Spleen (tissue), 11 donors: ENCODE results near the gene PRKCH. TPM values are rescaled to one million over a fixed set of nuclear protein-coding genes. Genes with fewer than 3 reads are reported as not detected.
A peak's percentile ranks its signal among the peaks of the same experiment; 100 is the strongest.
"Not testable (repeated sequence)": the region's sequence is repeated elsewhere in the genome, so short reads cannot be mapped to it uniquely, and the experiment has no call there.

ENCODE experiments used
- DNase-seq: peaks from one replicate; pipeline ENCODE4 v3.0.0-alpha.2; 2020
- H3K27ac ChIP-seq, 8 donors: fragments of 200-600 bp; sonication (generic) in 7 of 8; 1 replicate in 4 of 8; 2 replicates in 4 of 8; pipeline versions ENCODE4 v1.5.0 to v1.8.0; 2016 to 2021; ENCODE audit warnings: inconsistent platforms in 4 of 8, mild to moderate bottlenecking in 4 of 8, moderate library complexity in 1 of 8
- H3K27me3 ChIP-seq, 7 donors: fragments of 200-600 bp; sonication (generic) in 6 of 7; replicated peaks in 1 of 7; 1 replicate in 4 of 7; 2 replicates in 3 of 7; pipeline versions ENCODE4 v1.5.0 to v1.8.0; 2016 to 2021; ENCODE audit warnings: inconsistent platforms in 3 of 7, mild to moderate bottlenecking in 1 of 7
- H3K36me3 ChIP-seq, 6 donors: fragments of 200-600 bp; sonication (generic) in 5 of 6; 1 replicate in 4 of 6; 2 replicates in 2 of 6; pipeline versions ENCODE4 v1.5.0 to v1.8.0; 2016 to 2021; ENCODE audit warnings: inconsistent platforms in 2 of 6
- H3K4me1 ChIP-seq, 6 donors: fragments of 200-600 bp; sonication (generic) in 5 of 6; 1 replicate in 3 of 6; 2 replicates in 3 of 6; pipeline versions ENCODE4 v1.5.0 to v1.8.0; 2016 to 2021; ENCODE audit warnings: inconsistent platforms in 3 of 6
- H3K4me3 ChIP-seq, 8 donors: fragments of 200-600 bp; sonication (generic) in 7 of 8; 1 replicate in 4 of 8; 2 replicates in 4 of 8; pipeline versions ENCODE4 v1.5.0 to v1.8.0; 2016 to 2021; ENCODE audit warnings: inconsistent platforms in 4 of 8, mild to moderate bottlenecking in 4 of 8, moderate library complexity in 2 of 8
- H3K9me3 ChIP-seq, 8 donors: fragments of 200-600 bp; sonication (generic) in 7 of 8; 1 replicate in 4 of 8; 2 replicates in 4 of 8; pipeline versions ENCODE4 v1.5.0 to v1.8.0; 2016 to 2021; ENCODE audit warnings: inconsistent platforms in 4 of 8
- POLR2A ChIP-seq, 3 donors: fragments of 450-650 bp; IDR thresholded peaks; one replicate each; pipeline ENCODE4 v1.5.1; 2017; ENCODE audit warnings: antibody characterized with exemption in 3 of 3, mild to moderate bottlenecking in 1 of 3
- POLR2AphosphoS5 ChIP-seq, 3 donors: sonication (generic); formaldehyde crosslinking; IDR thresholded peaks; one replicate each; pipeline ENCODE4 v1.5.1; 2017; ENCODE audit warnings: antibody characterized with exemption in 3 of 3
- WGBS, 5 donors: extraction: QIAGEN DNeasy Blood & Tissue Kit in 3 of 5; methylation state at CpG; one replicate each; pipeline versions ENCODE4 v1.1.5 to v1.1.7; 2013 to 2018; 5-methylcytosine and 5-hydroxymethylcytosine counted together
- intact Hi-C: fragments of 100-400 bp; cut with DNase I; formaldehyde crosslinking; loops from one replicate; pipeline ENCODE4 v1.15.0; 2023; ENCODE audit warnings: low total_unique reads
- polyA plus RNA-seq, 3 donors: library from polyadenylated mRNA; stranded (reverse); fragments of 200-250 nt; gene quantifications; one replicate each; pipeline ENCODE4 v1.2.1, GENCODE V29; 2013
- total RNA-seq, 7 donors: library from RNA; depleted of rRNA in 3 of 7; stranded (reverse); fragments of >200 nt in 3 of 7; fragmentation: NEBNext Ultra II Directional in 4 of 7; extraction: Animal tissue kit (Norgen Biotek cat#: 25700) in 4 of 7; gene quantifications; one replicate each; pipeline versions ENCODE4 v1.1.0 to v1.2.1, GENCODE V29; 2016 to 2021
- TF ChIP-seq, protein P1 (sequence below), 11 experiments: fragments of 200-600 bp in 7 of 11; fragments of 450-650 bp in 4 of 11; sonication (generic) in 4 of 11; IDR thresholded peaks in 8 of 11; conservative IDR thresholded peaks in 3 of 11; 1 replicate in 7 of 11; 2 replicates in 4 of 11; pipeline versions ENCODE4 v1.4.0 to v1.8.0; 2016 to 2021; ENCODE audit warnings: antibody characterized with exemption in 11 of 11, inconsistent platforms in 4 of 11, mild to moderate bottlenecking in 1 of 11
- donor health status: healthy with polysubstance abuse.
- donor health status: DM: no; HTN: no; CAD: no; lungs with moderate emphysema.
- donor health status: DM: no; HTN: no; CAD: no.
- donor health status: Bipolar disorder and iron deficiency.
- donor health status: healthy.
- donor health status: DM: no; HTN: no; CAD: no.
- donor health status: DM: yes; HTN: yes; CAD: no.

PRKCH gene
- total and polyA plus RNA-seq, 10 donors: 10.0 to 184 (median 105) TPM

DNA sequence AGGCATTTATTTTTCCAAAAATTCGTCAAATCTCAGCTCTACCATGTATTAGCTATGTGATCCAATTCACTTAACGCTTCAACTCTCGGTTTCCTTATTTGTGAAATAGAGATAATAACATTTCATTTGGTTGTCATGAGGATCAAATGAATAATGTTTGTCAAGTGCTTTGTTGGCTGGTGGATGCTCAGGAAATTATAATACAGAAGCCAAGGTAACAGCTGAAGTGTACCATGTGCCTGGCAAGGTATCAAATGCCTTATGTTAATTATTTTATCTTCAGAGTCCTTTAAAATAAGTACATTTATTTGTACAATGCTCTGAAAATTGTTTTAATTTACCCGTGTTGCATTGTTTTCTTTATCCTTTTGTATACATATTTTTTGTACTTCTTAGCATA is 6.1 kb upstream of the PRKCH start:
- Histone ChIP-seq H3K36me3 (no peaks in the 10 kb centered on the region), H3K9me3 (peaks cover 0 to 22% (median 18%) of the 10 kb centered on the region in 8 donors), H3K27ac (no peak overlapping the region), H3K27me3 (peaks cover 0 to 2% (median 0%) of the 10 kb centered on the region in 7 donors), H3K4me3 (no peak overlapping the region), H3K4me1 (peaks cover 0 to 3% (median 0%) of the 10 kb centered on the region in 6 donors)
- TF ChIP-seq, protein P1, sequence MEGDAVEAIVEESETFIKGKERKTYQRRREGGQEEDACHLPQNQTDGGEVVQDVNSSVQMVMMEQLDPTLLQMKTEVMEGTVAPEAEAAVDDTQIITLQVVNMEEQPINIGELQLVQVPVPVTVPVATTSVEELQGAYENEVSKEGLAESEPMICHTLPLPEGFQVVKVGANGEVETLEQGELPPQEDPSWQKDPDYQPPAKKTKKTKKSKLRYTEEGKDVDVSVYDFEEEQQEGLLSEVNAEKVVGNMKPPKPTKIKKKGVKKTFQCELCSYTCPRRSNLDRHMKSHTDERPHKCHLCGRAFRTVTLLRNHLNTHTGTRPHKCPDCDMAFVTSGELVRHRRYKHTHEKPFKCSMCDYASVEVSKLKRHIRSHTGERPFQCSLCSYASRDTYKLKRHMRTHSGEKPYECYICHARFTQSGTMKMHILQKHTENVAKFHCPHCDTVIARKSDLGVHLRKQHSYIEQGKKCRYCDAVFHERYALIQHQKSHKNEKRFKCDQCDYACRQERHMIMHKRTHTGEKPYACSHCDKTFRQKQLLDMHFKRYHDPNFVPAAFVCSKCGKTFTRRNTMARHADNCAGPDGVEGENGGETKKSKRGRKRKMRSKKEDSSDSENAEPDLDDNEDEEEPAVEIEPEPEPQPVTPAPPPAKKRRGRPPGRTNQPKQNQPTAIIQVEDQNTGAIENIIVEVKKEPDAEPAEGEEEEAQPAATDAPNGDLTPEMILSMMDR (IDR thresholded peaks at IDR 0.05 in 8 of 11, conservative IDR thresholded peaks at IDR 0.05 in 3 of 11): no peak
- TF ChIP-seq POLR2A (IDR thresholded peaks at IDR 0.05): no peak
- TF ChIP-seq POLR2AphosphoS5 (IDR thresholded peaks at IDR 0.05): no peak
- no peak for DNase-seq
- WGBS, 5 donors: 64 to 87% (median 74%) methylated on average over 4 of the region's 4 CpGs
- intact Hi-C loops: no loop called here

DNA sequence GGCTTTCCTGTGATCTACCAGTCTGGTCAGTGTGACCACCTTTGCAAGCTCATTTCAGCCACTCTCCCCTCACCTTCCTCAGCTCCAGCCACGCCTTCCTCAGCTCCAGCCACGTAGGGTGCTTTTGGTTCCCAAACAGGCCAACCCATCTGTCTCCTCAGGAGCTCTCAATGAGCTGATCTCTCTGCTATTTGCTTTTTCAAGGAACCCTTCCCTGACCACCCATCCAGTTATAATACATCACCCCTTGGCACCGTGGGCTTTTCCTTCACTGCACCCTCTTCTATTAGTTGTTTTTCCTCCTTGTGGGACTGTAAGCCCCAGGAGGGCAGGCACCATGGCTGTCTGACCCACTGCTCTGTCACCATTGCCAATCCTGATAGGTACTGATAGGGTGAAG is 2.3 kb upstream of the PRKCH start:
- Histone ChIP-seq H3K27ac (no peak overlapping the region), H3K9me3 (peaks cover 0 to 1% (median 0%) of the 10 kb centered on the region in 8 donors), H3K4me1 (peaks cover 0 to 38% (median 16%) of the 10 kb centered on the region in 6 donors), H3K36me3 (no peaks in the 10 kb centered on the region), H3K27me3 (peaks cover 0 to 29% (median 0%) of the 10 kb centered on the region in 7 donors), H3K4me3 (no peak overlapping the region)
- intact Hi-C loops: no loop called here
- DNase-seq: no peak
- WGBS, 5 donors: 88 to 97% (median 92%) methylated on average over 3 of the region's 3 CpGs
- TF ChIP-seq POLR2A (IDR thresholded peaks at IDR 0.05) (no peak), POLR2AphosphoS5 (IDR thresholded peaks at IDR 0.05) (no peak)
- TF ChIP-seq, protein P1 (IDR thresholded peaks at IDR 0.05 in 8 of 11, conservative IDR thresholded peaks at IDR 0.05 in 3 of 11): no peak

DNA sequence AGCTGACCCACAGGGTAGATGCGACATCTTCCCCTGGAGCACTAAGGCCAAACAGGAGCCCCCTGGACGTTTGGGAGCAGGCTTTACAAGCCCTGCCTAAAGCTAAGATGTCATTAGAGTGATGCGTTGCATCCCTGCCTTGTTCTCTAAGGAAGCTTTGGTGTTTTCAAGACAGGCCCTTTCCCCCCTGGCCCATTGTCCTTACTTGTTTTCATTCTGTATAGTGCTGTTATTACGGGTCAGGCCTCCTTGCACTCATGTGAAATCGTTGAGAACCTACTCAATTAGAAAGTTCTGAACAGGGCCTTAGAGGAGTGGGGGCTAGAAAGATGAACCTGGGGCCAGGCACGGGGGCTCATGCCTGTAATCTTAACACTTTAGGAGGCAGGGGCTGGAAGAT is 1.7 kb upstream of the PRKCH start:
- H3K4me1 ChIP-seq: peaks cover 0 to 44% (median 16%) of the 10 kb centered on the region in 6 donors
- 67 to 91% (median 84%) methylated on average over 6 of the region's 6 CpGs for WGBS, 5 donors
- no peaks in the 10 kb centered on the region for H3K9me3 ChIP-seq
- H3K27ac ChIP-seq: peak overlapping the region in 1 of 8 donors; percentile 92
- intact Hi-C loops: no loop called here
- no peak for DNase-seq
- H3K4me3 ChIP-seq: no peak overlapping the region
- peaks cover 0 to 29% (median 0%) of the 10 kb centered on the region in 7 donors for H3K27me3 ChIP-seq
- TF ChIP-seq POLR2A (IDR thresholded peaks at IDR 0.05) (no peak), POLR2AphosphoS5 (IDR thresholded peaks at IDR 0.05) (no peak)
- H3K36me3 ChIP-seq: no peaks in the 10 kb centered on the region

DNA sequence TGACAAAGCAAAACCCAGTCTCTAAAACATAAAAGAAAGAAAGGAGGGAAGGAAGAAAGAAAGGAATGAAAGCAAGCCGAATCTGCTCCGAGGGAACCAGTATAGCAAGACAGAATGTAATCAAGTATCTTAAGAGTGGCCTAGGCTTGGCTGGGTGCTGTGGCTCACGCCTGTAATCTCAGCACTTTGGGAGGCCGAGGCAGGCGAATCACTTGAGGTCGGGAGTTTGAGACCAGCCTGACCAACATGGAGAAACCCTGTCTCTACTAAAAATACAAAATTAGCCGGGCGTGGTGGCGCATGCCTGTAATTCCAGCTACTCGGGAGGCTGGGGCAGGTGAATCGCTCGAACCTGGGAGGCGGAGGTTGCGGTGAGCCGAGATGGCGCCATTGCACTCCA is 1.2 kb upstream of the PRKCH start:
- H3K9me3 ChIP-seq, H3K36me3 ChIP-seq, intact Hi-C loops, DNase-seq, H3K4me3 ChIP-seq: not testable (repeated sequence)
- Histone ChIP-seq H3K4me1 (peaks cover 0 to 48% (median 18%) of the 10 kb centered on the region in 6 donors), H3K27ac (peak overlapping the region in 1 of 8 donors; percentile 92), H3K27me3 (peaks cover 0 to 29% (median 0%) of the 10 kb centered on the region in 7 donors)
- WGBS, 5 donors: 88 to 92% (median 90%) methylated on average over 15 to 16 of the region's 16 CpGs

DNA sequence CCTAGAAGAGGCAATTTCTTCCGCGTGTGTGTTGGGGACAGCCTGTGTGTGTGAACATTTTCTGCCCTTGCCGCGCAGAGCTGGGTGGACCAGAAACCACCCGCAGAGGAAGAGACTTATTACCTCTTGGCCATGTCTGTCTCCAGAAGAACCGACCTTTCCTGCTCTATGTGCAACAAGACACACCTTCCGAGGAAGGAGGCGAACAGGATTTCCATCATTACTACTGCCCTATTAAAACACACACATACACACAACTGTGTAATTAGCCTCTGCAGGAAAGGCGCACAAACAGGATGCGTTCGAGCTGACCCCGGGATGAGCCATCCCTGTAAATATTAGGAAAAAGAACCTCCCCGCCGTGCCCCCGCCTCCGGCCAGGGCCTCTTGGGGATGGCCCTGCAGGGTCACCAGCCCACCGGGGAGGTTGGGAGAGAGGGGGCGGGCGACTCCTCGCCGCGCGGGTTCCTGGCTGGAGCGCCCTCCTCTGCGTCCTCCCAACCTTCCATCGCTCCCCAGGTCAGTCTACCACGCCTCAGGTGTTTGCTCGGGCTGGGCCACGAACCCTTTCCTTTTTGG is 484 bp upstream of the PRKCH start:
- H3K36me3 ChIP-seq: no peaks in the 10 kb centered on the region
- peaks cover 0 to 4% (median 0%) of the 10 kb centered on the region in 8 donors for H3K9me3 ChIP-seq
- H3K4me1 ChIP-seq: peaks cover 0 to 51% (median 19%) of the 10 kb centered on the region in 6 donors
- TF ChIP-seq POLR2AphosphoS5 (IDR thresholded peaks at IDR 0.05): no peak
- TF ChIP-seq POLR2A (IDR thresholded peaks at IDR 0.05): no peak
- TF ChIP-seq, protein P1 (IDR thresholded peaks at IDR 0.05 in 8 of 11, conservative IDR thresholded peaks at IDR 0.05 in 3 of 11): no peak
- peak overlapping the region; percentile 61 to 85 (median 70) for H3K4me3 ChIP-seq
- H3K27me3 ChIP-seq: peaks cover 0 to 29% (median 0%) of the 10 kb centered on the region in 7 donors
- WGBS, 5 donors: 28 to 49% (median 37%) methylated on average over 16 to 29 of the region's 29 CpGs
- H3K27ac ChIP-seq: peak overlapping the region; percentile 84 to 92 (median 90)
- intact Hi-C loops: no loop called here
- DNase-seq: no peak
